GM19395 (cell line): ENCODE measurements around the gene TMPRSS7.
A peak's percentile ranks its signal among the peaks of the same experiment; 100 is the strongest.
"Not testable (repeated sequence)": the region's sequence is repeated elsewhere in the genome, so short reads cannot be mapped to it uniquely, and the experiment has no call there.

ENCODE experiments used
- ATAC-seq: cut with Tn5 transposase; IDR thresholded peaks from one replicate; pipeline ENCODE4 v1.9.1; 2021; ENCODE audit warnings: mild to moderate bottlenecking, moderate library complexity; ENCODE audit not compliant: unreplicated experiment

TMPRSS7 gene

DNA sequence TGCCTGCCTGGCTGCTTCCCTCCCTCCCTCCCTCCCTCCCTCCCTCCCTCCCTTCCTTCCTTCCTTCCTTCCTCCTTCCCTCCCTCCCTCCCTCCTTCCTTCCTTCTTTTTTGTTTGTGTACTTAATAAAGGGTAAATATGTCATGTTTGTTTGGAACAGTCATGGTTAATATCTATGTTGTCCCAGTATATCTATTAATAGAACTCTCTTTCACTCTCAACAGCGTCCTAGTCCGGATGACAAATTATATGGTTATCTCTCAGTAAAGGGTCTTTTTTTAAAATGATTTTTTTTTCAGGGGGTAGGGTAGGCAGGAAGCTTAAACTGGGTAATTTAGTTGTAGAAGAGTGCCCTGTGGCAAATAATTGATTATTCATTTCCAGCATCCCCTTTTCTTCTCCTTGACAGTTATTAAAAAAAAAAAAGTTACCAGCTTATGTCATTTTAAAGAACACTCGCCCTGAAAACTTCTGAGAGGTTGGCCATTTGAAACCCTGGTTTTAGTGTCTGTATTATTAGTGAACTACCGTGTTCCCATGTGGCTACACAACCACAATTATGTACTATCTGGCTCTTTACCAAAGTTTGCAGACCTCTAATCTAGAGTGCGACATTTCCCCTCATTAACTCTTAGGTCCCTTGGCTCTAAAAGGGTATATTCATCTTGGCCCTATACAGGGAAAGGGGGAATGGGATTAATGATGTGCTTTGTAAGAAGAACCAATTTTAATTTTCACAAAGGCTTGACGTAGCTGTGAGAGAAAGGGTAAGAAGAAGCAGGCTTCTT is 22.1 kb upstream of the TMPRSS7 start:
- no peak for ATAC-seq

DNA sequence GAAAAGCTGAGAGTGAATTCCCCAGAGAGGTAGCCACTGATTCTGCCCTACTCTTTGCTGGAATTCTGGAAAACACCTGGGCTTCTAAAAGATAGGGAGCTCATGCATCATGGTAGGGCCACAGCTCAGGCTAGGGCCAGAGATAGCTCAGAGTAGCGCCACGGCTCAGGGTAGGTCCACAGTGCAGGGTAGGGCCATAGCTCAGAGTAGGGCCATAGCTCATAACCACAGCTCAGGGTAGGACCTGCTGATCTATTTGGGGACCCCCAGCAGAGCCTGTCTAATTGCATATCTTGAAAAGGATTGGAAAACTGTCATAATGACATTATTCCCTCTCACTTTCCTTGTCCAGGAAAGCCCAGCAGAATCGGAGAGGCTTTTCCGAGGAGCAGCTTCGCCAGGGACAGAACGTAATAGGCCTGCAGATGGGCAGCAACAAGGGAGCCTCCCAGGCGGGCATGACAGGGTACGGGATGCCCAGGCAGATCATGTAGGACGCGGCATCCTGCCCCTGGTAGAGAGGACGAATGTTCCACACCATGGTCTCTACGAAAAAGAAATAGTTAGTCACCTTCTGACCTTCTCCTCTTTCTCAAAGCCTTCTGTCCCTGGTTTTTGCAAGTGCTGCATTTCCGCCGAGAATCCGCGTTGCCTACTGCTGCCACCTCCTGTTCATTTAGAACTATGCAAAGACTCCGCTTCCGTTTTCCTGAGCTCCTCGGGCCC is 21.3 kb upstream of the TMPRSS7 start:
- ATAC-seq = peak; percentile 94

DNA sequence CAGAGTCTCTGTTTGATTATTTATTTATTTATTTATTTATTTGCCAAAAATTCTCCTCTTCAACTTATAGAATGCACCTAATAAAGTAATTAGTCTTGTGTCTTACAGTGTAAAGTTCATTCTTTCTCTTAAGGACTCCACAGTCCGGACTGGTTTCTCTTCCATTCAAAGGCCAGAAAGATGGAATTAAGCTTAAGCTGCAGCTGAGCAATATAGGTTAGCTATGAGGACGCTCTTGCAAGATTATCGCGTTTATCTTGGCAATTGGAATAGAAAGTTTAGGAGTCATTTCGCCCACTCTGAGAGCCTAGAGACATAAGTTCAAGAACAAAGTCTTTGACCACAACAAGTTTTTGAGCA is 20.8 kb upstream of the TMPRSS7 start:
- ATAC-seq = peak; percentile 28

DNA sequence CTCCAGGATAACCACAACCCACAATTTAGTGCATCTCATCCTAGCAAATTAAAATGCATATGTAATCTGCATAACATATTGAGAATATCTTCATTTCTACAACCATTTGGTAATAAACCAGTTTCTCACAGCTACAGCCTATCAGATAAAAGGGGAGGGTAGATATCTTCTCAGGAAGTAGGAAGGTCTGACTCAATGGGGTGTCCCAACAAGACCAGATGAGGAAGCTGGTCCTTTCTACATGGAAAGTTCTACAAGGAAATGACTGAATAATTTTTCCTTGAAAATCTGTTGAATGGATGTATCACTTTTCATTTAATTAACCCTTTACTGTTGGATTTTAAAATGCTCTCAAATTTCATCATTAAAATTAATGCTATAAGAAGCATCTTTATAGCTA is 17.4 kb upstream of the TMPRSS7 start:
- no peak for ATAC-seq

DNA sequence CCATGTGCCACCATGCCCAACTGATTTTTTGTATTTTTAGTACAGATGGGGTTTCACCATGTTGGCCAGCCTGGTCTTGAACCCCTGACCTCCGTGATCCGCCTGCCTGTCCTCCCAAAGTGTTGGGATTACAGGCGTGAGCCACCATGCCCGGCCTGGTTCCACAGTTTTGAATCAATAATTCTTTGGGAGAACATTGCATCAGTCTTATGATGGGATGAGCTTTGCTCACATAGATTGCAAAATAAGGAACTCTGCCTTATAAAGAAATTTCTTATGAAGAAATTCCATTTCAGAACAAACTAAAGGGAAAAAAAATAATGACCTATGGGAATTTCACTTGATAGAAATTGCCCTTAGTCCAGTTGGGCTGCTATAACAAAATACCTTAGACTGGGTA is 15.8 kb upstream of the TMPRSS7 start:
- no peak for ATAC-seq

DNA sequence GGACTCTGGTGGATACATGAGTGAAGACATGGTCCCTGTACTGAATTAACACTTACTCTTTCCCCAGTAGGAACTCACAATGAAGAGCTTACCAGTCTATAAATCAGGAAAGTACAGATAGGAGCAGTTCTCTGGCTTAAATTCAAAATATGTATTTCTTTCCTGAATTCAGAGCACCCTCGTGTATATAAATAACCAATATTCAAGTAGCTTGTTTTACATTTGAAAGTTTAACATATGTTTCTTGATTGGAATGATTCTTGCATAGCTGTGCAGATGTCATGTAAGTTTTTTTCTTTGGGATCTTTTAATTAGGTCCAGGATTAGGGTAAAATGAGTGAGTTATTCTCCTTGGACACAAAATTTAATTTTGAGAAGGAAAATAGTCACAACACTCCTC is 14.8 kb upstream of the TMPRSS7 start:
- ATAC-seq = no peak

DNA sequence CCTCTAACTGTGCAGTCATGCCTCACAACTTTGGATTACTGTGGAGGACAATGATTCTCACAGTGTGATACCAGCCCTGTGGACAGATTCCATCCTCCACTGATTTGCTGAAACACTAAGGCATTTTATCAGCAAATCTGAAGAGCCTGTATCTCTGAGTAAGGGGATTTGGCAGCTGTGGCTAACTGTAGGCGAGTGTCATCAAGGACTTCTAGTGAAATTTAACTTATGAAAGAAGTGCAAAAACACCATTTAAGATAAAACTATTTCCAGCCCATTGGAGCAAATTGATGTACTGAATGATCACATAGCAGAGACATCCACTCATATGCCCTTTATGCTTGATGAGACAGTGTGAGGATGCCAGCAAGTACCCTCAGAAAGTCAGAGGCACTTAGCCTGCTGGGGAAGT is 13.9 kb upstream of the TMPRSS7 start:
- ATAC-seq = no peak

DNA sequence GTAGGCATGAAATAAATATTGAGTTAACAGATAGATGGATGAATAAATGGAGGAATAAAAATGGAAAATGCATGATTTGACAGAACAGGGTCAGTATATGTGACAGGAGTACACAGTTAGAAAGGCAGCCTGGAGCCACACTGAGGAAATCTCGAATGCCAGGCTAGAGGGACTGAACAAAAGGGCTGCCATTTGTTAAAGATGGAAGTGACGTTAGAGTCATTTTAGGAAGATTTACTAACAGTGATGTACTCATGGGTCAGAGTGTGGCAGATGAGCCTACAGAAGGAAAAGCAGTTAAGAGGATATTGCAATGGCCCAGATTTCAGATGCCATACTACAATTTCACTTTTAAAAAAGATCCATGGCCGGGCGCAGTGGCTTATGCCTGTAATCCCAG is 7.4 kb upstream of the TMPRSS7 start:
- ATAC-seq = no peak

DNA sequence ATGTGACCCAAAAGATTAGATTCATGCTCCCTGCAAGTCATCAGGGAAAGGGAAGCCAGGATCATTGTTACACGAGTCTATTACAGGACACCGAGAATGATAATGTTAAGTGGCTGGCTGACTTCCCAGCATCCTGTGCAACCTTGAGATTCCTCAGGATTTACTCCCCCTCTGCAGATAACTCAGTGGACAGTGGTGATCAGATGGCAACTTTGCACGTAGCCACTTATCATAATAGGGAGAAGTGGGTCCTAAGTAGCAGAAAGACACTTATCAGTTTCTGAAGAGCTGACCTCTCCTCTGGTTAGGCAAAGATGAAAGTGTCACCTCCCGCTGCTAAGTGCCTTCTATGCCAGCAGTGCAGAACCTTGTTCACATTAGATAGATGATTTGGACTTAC is 6.7 kb upstream of the TMPRSS7 start:
- ATAC-seq = no peak

DNA sequence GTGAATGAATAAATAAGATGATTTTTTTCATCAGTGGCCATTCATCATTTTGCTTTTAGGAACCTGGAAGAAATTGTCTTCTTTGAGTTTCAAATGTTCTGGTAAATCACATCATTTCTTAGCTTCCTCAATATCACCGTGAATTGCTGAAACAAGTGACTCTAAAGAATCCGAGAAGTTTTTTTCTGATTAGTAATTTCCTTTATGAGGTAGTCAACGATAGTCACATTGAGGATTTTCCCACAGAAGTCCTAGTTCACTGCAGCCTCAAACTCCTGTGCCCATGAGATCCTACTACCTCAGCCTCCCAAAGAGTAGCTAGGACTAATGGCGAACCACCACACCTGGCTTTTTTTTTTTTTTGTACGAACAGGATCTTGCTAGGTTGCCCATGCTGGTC is 3.6 kb upstream of the TMPRSS7 start:
- ATAC-seq = no peak

DNA sequence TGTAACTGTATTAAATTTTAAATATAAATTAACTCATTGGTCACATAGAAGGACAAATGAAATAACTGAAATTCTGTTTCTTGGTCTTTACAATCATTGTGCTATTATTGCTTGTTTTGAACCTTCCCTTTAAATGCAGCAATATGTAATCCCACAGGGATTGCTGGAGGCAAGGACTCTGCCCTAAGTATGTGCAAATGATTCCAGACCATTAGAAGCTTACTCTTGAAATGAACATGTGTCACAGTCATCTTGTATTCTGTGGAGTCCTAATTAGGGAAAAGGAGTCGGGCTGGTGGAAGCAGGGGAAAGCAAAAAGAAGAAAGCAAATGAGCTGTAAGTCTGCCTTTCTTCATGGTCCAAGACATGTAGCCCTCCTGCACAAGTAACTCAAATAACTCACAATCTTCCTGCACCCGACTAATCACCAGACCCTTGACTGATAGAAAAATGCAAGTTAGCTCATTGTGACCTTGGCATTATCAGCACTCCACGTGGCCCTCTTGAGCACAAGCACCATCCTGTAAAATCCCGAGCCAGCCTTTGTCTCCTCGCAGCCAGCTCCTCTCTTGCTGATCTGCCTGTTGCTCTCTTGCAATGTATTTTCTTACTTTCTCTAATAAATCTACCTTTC is 2.3 kb upstream of the TMPRSS7 start:
- no peak for ATAC-seq

DNA sequence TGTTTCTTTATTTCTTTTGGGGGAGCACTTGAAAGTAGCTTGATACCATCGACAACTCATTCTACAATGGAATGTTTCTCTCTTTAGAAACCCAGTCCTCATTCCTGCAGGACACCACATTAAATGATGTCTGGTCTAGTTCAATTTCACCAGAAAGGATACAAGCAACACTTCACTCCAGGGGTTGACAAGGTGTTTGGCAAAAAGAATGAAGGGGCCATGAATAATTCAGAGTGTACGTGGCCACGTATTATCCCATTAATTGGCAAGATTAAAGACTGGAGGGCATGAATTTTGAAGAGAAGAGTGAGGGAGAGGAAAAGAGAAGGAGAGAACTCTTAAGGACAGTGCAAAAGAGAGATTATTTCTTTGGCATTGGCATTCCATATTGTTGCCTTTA is 705 bp downstream of the TMPRSS7 start:
- ATAC-seq = no peak

DNA sequence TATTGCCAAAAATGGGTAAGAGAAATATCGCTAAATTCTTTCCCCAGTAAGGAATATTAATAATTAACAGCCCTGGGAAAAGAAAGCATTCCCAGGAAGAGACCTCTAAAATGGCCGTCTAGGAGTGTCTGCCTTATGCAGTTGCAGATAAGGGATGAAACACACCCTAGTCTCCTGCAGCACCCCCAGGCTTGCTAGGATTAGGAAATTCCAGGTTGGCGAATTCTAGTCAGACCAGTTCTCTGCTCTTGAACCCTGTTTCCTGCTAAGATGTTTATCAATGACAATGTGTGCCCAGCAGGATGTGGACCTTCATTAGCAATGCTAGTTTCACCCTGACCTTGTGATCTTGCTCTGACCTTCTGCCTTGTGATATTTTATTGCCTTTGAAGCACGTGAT is 2.7 kb downstream of the TMPRSS7 start:
- not testable (repeated sequence) for ATAC-seq

DNA sequence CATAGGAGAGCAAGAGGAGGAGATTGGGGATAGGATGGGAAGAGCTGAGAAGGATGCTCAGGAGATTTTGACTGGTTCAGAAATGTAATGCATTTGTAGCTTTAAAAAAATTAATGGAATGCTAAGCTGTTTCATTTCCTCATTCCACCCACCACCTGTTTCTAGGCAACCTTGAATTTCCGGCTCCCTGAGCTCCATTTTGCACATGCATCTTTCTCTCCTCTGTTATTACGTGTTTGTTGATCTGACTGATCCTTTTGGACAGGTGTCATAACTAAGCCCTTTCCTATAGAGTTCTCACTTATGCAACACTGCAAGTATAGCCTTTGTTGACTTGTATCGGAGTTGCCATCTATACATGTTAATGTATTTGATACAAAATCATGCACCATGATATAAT is 4.3 kb downstream of the TMPRSS7 start:
- peak; percentile 66 for ATAC-seq

DNA sequence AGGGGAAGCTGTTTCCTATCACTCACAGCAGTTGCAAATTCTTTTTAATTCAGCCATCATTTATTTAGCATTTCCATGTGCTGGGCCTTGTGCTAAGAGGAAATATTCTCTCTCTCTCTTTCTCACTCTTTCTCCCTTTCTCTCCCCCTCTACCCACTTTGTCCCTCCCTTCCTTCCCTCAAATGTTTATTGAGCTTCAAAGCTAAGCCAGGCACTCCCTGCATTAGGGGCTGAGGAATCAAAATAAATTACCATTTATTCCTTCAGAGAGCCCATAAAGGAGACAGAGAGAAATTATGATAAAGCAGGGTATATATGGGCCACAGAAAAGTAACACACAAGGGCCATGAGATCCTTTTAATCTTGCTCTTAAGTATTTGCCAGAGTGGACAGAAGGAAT is 6.8 kb downstream of the TMPRSS7 start:
- no peak for ATAC-seq

DNA sequence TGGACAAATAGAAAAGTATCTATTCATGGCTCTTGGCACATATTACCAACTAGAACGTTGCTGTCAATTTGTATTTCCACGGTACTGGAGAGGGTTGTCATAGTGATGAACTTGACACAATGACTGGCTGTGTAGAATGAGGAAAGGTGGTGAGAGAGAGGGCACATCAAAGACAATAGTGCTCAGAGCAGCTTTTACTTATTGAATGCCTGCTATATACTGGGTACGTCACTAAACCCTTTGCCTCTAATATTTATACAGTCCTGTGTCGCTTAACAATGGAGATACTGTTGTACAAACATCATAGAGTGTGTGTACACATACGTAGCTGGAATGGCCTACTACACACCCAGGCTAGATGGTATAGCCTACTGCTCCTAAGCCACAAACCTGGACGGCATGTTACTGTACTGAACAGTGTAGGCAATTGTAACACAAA is 8.3 kb downstream of the TMPRSS7 start:
- ATAC-seq = no peak

DNA sequence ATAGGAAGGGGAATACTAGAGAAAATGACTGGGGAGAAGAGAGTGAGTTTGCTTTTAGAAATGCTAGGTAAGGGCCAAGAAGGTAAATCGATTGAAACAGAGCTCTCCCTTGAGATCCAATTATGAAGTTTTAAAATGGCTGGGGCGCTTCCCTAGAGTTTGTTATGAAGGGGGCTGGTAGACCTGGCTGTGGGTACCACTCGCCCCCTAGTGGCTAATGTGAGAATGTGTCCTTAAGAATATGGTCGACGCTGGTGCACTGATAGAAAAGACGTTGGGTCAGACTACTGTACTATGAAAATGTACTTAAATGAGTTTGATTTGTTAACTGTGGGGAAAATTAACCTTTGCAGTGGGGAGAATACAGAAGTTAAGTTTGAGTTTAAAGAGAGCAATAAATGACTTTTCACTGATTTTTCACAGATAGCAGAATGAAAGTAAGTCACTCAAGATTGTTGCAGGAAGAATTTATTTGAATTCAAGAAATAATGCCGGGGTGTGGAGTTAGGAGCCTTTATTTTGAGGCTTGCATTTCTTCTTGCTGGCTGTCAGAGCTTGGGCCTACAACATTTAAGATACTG is 9.2 kb downstream of the TMPRSS7 start:
- ATAC-seq = peak; percentile 94

DNA sequence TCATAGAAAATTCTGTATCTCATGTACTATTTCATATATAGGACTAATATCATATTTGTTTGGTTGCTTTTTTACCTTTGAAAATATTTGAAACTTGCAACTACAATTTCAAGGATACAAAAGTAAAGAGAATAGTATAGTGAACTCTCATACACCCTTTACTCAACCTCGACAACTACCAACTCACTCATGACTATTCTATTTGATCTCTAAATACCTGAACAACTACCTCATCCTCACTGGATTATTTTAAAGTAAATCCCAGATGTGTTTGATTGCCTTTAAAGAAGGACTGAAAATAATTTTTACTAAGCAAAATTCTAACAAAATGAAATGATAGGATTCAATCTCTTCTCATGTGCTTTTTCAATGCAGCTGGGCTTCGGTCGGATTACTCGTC is 12.1 kb downstream of the TMPRSS7 start:
- no peak for ATAC-seq

DNA sequence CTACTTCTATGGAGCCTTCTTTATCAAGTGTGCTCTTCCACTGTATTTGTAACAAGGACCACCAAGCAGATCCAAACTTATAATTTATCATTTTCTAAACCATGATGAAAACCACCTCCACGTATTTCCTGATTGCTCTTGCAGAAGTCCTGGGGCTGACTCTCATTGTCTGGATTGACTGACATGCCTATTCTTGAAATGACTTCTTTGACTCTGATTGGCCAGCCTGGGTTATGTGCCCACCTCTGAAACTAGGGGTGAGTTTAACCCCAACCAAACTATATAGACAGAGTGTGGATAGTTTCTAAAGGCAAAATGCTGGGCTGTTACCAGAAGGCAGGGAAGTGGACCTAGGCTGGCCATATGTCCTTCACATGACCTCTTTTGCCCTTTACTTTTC is 12.7 kb downstream of the TMPRSS7 start:
- no peak for ATAC-seq

DNA sequence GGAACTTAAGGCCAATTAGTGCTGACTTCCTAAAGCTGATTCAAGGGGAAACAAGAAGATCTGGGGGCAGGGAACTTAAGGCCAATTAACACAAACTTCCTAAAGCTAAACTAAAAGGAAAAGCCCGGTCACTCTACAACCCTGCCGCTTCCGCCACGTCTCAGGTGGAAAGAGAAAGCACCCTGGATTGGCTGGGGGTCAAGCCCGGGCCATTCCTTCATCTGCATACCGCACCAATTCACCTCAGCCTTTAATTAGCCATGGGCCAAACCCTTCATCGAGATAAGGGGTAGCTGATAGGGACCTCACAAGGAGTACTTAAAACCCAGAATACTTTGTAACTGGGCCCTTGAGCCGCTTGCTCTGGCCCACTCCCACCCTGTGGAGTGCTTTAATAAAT is 14.4 kb downstream of the TMPRSS7 start:
- no peak for ATAC-seq

DNA sequence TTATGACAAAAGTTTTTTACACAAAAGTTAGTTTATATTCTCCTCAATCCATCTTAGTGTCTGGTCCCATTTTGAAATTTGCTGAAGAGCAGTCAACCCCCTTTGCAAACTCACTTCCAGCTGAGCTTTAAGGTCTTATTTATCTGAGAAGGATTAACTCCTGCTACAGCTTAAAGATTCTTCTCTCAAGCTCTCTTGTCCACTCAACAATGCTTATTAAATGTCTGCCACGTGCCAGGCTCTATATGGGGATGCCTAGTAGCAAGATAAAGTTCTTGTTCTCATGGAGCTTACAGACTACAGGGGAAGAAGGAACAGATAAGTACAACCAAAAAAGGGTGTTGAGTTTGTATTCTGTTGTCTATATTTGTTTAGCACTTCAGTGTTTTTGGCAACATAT is 18.7 kb downstream of the TMPRSS7 start:
- ATAC-seq = no peak

DNA sequence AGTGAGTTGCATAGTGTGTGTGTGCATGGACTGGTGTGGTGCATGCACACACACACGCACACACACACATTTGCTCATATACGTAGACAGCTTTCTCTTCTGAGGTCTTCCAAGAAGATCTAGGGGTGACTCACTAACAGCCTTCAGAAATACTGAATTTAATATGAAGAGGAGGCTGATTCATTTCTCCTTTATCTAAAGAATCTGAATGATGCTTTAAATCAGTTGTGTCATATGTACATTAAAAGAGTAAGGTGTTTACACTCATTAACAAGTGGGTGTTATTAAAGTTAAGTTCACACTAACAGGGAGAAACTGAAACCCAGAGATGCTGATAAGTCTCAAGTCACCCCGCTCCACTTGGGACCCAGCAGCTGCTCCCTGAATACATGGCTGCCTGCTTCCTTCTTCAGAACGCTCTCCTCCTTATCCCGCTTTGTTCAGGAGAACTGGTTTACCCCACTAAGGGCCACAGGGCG is 22.0 kb downstream of the TMPRSS7 start:
- ATAC-seq = no peak
